H54 (cell line): ENCODE data around the gene LMAN1L.

Source experiments
- DNase-seq: peaks from one replicate; pipeline ENCODE4 v3.0.0; 2011; ENCODE audit warnings: low spot score, mixed read lengths; ENCODE audit not compliant: insufficient read length
- FAIRE-seq: peaks from 3 replicates; lab custom pipeline; 2011; peaks lifted over from hg19 to GRCh38; lab: Jason Lieb, UNC
- POLR2A ChIP-seq: IDR thresholded peaks from 2 replicates; pipeline ENCODE4 v1.6.1; 2011; ENCODE audit warnings: low read depth, mild to moderate bottlenecking, low read length

Gene LMAN1L

DNA sequence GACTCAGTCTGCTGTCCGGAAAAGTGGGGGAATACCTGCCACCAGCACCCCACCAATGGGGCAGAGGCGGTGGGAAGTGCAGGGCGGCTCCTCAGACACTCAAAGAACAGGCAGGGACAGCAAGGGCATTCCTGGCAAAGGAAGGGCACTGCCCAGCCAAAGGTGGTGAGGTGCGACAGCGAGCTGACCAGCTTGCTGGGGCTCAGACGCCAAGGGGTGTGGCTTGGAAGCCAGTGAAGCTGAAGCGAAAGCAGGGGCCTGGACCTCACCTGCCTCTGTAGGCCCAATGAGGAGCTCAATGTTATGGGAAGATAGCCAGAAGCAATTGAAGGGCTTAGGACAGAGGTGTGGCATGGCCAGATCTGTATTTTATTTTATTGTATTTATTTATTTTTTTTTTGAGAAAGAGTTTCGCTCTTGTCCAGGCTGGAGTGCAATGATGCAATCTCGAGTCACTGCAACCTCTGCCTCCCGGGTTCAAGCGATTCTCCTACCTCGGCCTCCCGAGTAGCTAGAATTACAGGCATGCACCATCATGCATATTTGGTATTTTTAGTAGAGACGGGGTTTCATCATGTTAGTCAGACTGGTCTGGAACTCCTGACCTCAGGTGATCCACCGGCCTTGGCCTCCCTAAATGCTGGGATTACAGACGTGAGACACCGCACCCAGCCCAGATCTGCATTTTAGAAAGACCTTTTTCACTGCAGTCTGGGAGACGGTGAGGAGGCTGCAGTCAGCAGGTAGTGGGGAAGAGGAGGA, 4.4 kb upstream of the LMAN1L start:
- DNase-seq, result no peak
- TF ChIP-seq POLR2A, result no peak
- no peak for FAIRE-seq

DNA sequence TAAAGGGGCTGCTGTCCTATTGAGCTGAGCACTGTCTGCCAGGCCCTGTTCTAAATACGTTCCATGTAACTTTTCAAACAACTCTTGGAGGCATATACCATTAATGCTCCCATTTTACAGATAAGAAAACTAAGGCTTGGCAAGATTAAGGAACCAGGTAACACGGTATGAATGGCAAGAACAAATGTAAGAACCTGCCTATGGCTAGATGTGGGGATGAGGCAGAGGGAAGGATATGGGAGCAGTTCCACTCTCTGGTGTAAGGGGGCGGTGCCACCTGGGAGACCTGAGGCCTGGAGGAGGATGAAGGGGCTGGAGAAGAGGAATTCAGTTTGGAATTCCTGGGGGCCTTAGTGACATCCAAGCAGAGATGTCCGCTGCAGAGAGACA, 3.8 kb upstream of the LMAN1L start:
- FAIRE-seq (no peak), DNase-seq (no peak)
- no peak for TF ChIP-seq POLR2A

DNA sequence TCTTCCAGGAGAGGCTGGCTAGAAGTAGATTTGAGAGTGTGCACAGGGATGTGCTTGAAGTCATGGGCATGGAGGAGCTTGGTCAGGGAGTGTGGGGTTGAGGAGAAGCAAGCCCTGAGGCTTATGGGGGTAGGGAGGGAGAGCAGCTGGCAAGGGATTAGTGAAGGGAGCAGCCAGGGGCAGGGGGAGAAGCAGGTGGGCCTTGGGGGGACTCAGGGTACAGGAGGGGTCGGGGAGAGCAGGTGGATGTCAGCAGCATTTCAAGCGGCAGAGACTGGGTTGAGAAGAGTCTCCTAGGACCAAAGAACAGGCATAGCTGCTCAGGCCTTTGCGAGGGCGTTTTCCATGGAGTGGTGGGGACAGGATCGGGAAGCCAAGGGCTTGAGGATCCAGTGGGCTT, 3.4 kb upstream of the LMAN1L start:
- no peak for DNase-seq
- no peak for TF ChIP-seq POLR2A
- FAIRE-seq, result no peak

DNA sequence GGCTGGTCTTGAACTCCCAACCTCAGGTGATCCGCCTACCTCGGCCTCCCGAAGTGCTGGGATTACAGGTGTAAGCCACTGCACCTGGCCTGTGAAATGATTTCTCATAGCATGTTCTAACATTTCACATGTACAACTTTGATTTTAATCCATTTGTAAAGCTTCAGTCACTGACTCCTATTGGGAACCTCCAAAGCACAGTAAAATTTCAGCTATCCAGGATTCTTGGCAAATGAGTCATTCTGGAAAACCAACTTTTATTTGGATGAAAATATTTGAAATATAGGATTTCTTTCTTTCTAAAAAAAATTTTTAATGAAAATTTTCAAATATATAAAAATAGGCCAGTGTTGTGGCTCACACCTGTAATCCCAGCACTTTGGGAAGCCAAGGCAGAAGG, 2.7 kb upstream of the LMAN1L start:
- TF ChIP-seq POLR2A, result no peak
- FAIRE-seq (no peak), DNase-seq (no peak)

DNA sequence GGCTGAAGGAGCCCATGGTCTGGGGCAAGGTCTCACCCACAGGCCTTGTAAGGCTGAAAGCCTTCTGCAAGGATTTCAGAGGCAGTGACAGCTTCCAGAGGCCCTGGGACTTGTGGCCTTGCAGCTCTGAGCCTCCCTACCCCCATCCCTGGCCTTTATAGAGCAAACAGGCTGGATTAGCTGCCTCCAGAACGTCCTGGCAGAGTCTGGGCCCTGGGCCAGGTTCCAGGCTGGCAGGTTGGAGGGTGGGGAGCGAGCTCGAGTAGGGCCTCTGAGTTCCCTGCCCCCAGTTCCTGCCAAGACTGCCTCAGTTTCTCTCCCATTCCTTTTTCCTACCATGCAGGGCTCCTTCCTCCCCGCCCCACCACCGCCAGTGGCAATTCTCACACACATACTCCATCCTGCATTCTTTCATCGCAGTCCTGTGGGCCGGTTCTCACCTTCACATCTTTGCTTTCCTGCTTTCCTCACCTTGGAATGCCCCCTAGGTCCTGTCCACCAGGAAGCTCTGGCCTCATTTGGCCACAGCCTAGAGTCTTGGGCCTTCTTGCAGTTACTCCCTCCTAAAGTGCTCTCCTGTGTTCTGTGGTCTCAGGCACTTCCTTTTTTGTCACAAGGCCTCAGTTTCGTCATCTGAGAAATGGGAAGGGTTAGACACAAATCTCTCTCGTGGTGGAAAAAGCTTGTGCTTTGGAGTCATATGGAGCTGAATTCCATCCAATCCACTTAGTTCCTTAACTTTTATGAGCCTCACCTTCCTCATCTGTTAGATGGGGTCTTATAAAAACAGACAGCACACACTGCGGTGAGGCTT, 2.7 kb downstream of the LMAN1L start:
- DNase-seq (no peak), FAIRE-seq (no peak)
- no peak for TF ChIP-seq POLR2A

DNA sequence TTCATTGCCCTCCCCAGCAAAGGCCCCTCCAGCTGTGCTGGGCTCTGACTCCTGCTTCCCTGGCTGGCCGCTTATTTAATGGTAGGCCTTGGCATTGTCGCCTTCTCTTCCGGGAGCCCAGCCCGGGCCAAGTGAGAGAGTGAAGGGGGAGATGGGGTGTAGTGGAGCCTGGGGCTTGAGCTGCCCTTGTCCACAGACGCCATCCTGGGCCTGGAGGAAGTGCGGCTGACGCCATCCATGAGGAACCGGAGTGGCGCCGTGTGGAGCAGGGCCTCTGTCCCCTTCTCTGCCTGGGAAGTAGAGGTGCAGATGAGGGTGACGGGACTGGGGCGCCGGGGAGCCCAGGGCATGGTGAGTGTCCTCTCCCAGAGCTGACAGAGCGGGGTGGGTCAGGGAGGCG, 3.3 kb downstream of the LMAN1L start:
- TF ChIP-seq POLR2A, result no peak
- FAIRE-seq (no peak), DNase-seq (no peak)

DNA sequence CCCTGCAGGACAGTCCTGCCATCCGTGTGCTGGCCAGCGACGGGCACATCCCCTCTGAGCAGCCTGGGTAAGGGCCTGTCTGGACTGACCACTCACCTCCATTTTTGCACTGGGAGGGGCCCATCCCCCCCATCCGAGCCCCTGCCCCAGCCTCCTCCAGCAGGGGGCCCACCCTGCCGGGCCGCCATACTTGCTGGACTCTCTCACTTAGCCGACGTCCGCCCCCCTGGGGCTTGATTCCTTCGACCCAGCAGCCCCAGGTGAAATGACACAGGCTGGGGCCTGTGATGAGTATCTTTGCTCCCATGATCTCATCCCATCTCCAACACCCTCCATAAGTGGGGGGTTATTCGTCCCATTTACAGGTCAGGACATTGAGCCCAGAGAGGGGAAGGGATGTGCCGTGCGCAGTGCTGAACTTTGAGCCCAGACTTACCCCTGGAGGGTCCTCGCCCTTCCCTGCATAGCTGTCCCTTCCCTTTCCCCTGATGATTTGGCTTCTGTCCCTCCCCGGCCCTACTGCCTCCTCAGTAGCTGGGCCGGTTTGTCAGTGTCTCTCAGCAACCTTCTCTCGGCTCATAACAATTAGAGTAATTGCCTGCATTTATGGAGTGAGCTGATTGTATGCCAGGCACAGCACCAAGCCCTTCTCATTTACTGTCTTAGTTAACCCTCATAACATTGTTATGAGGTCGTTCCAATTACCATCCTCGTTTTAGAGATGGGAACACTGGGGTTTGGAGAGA, 4.2 kb downstream of the LMAN1L start:
- FAIRE-seq, result no peak
- no peak for DNase-seq

DNA sequence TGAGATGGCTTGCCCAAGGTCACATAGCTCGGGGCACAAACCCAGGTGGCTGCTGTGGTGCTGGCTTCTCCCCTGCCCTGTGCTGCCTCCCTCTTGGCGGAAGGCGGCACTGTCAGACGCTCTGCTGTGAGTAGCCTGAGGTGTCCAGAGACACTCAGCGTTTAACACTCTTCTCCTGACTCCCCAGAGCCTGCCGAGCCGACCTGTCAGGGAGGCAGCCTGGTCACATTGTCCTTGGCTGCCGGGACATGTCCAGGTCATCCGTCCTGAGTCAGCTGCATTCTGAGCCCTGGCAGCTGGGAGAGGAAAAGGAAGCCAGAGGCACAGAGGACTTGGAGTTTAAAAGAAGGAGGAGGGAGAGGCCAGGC, 4.7 kb downstream of the LMAN1L start:
- TF ChIP-seq POLR2A, result no peak
- no peak for DNase-seq
- no peak for FAIRE-seq

More for the DNA sequence above, 4.2 kb downstream of the LMAN1L start:
- TF ChIP-seq POLR2A, result no peak

DNA sequence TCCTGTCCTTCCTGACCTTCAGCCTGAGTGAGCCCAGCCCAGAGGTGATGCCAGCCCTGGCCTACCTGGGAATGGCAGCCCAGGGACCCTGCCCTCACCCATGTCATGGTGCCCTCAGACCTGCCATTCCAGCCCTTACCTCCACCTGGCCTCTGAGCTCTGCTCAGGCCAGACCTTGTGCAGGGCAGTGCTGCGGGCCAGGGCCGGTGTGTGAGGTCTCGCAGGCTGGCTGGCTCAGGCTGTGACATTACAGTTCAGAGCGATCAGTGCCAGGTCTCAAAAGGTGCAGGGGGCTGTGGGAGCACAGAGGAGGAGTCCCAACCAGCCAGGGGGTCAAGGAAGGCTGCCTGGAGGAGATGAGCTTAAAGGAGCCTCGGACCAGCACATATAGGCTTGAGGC, 7.4 kb downstream of the LMAN1L start:
- FAIRE-seq, result no peak
- no peak for TF ChIP-seq POLR2A

DNA sequence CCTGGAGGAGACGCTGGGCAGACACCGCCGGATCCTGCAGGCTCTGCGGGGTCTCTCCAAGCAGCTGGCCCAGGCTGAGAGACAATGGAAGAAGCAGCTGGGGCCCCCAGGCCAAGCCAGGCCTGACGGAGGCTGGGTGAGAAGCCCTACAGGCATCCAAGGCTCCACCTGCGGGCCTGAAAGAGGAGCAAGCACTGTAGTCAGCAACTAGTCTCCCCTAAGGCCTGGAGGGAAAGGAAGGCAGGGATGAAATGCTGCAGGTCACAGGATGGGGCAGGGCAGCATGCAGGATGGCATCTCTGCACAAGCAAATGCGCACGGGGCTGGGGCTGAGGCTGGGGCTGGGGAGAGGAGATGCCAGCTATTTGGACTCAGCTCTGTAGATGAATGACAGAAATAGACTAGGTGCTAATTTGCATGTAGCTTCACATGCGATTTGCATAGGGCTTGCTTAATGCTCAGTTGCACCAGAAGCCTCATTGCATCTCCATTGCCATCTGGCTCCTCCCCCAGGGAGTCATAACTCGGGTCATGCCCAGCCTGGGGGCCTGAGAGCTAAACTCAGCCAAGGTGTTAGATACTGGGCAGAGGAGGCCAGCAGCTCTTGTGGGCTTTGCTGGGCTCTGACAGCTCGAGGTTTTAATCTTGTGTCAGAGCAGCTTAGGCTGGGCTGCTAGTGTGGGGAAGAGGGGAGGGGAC, 8.6 kb downstream of the LMAN1L start:
- FAIRE-seq (no peak), DNase-seq (no peak)
- TF ChIP-seq POLR2A, result no peak

More for the DNA sequence above, 7.4 kb downstream of the LMAN1L start:
- no peak for DNase-seq

DNA sequence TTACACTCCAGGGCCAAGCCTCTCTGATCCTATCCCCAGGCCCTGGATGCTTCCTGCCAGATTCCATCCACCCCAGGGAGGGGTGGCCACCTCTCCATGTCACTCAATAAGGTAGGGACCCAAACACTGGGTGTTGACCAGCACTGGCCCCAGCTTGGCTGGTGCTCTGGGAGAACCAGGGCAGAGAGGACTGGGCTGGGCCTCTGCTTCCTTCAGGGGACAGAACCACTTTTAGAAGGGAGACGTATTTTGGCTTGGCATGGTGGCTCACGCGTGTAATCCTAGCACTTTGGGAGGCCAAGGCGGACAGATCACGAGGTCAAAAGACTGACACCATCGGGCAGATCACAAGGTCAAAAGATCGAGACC, 9.1 kb downstream of the LMAN1L start:
- no peak for TF ChIP-seq POLR2A
- FAIRE-seq (no peak), DNase-seq (no peak)

DNA sequence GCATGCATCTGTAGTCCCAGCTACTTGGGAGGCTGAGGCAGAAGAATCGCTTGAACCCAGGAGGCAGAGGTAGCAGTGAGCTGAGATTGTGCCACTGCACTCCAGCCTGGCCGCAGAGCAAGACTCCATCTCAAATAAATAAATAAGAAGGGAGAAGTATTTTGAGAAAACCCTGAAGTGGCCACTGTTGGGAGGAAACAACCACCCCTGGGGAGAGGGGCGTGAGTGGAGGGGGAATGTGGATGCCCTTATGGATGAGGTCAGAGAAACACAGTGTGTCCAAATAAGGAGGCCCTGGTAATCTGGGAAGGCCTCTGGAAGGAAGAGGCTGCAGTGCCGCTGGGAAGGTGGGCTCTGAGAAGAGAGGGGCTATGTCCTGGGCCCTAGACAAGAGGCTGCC, 9.6 kb downstream of the LMAN1L start:
- TF ChIP-seq POLR2A, result no peak
- DNase-seq, result no peak
- FAIRE-seq, result no peak

DNA sequence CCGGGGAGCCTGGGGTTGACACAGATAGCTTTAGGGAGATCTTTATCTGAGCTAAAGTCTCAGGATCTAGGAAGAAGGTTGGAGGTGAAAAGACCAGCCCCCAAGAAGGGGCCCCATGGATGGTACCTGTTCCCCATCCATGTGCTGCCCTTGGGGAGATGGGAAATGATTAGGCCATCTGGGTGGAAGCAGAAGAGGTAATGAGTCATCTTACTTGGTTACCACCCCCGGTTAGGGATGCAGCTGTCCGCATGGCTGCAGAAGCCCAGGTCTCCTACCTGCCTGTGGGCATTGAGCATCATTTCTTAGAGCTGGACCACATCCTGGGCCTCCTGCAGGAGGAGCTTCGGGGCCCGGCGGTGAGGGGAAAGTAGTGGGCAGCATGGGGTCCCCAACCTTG, 10.7 kb downstream of the LMAN1L start:
- DNase-seq (no peak), FAIRE-seq (no peak)
- TF ChIP-seq POLR2A, result no peak
